Esophagus muscularis mucosa (tissue), 3 donors: ENCODE results near the gene PPA2.

Experiments
- CTCF ChIP-seq, 3 experiments: fragments of 200-600 bp in 2 of 3; fragments of 450-650 bp in 1 of 3; sonication (generic) in 2 of 3; IDR thresholded peaks; one replicate each; pipeline ENCODE4 v1.5.1; 2017 to 2019; ENCODE audit warnings: antibody characterized with exemption in 3 of 3, mild to moderate bottlenecking in 2 of 3, moderate library complexity in 1 of 3
- POLR2A ChIP-seq: fragments of 450-650 bp; IDR thresholded peaks from one replicate; pipeline ENCODE4 v1.6.1; 2017; ENCODE audit warnings: antibody characterized with exemption, moderate library complexity, mild to moderate bottlenecking, low read depth

GRCh38 chr4:105461621-105462382, 12.1 kb downstream of the PPA2 start:
- TF ChIP-seq CTCF (IDR thresholded peaks at IDR 0.05) (no peak), POLR2A (no peak)
